Fibroblast of pulmonary artery (primary cell): Measurements from ENCODE around the gene HEYL.

Experiments used
- DNase-seq: peaks from one replicate; pipeline ENCODE4 v3.0.0-alpha.2; 2010; ENCODE audit warnings: low read depth
- H3K4me3 ChIP-seq: replicated peaks from 2 replicates; pipeline ENCODE4 v1.5.1; 2011; ENCODE audit warnings: low read depth, mild to moderate bottlenecking, control low read depth, low read length, moderate library complexity
- TF ChIP-seq, protein P1 (sequence below): IDR thresholded peaks from 2 replicates; pipeline ENCODE4 v1.5.1; 2011; ENCODE audit warnings: mild to moderate bottlenecking, control low read depth, low read length, inconsistent platforms; ENCODE audit errors: missing control alignments

Gene HEYL

GRCh38 chr1:39646232-39647081, 7.0 kb upstream of the HEYL start:
- TF ChIP-seq, protein P1, sequence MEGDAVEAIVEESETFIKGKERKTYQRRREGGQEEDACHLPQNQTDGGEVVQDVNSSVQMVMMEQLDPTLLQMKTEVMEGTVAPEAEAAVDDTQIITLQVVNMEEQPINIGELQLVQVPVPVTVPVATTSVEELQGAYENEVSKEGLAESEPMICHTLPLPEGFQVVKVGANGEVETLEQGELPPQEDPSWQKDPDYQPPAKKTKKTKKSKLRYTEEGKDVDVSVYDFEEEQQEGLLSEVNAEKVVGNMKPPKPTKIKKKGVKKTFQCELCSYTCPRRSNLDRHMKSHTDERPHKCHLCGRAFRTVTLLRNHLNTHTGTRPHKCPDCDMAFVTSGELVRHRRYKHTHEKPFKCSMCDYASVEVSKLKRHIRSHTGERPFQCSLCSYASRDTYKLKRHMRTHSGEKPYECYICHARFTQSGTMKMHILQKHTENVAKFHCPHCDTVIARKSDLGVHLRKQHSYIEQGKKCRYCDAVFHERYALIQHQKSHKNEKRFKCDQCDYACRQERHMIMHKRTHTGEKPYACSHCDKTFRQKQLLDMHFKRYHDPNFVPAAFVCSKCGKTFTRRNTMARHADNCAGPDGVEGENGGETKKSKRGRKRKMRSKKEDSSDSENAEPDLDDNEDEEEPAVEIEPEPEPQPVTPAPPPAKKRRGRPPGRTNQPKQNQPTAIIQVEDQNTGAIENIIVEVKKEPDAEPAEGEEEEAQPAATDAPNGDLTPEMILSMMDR, result no peak
- peak; percentile 73 for DNase-seq
- no peak overlapping the region for H3K4me3 ChIP-seq

DNA sequence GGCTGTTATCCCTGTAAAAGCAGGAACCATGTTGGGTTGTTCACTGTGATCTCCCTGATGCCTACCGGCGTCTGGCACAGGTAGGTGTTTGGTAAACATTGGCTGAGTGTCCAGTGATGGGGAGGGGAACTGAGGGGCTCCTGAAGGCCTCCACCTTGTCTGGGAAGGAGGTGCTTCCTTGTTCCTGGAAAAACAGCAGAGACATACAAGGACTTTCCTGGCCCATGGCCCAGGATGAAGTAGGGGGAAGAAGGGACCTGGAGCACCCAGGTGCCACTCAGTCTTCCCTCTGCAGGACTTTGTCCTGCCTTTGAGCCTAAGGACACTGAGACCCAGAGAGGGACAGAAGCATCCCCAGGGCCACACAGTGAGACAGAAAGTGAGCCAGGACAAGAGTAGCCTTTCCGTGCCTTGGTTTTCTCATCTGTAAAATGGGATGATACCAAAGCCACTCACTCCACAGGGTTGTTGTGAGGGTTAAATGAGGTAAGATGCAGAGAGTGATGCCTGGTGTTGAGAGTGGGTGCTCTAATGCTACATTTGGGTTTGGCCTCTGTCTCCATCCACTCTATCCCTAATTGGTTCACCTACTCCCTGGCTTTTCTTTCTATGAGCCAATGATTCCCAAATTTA, 6.1 kb upstream of the HEYL start:
- TF ChIP-seq, protein P1, result no peak
- DNase-seq, result no peak
- H3K4me3 ChIP-seq, result no peak overlapping the region

GRCh38 chr1:39643705-39644104, 4.3 kb upstream of the HEYL start:
- DNase-seq, result no peak
- TF ChIP-seq, protein P1, result no peak
- no peak overlapping the region for H3K4me3 ChIP-seq

DNA sequence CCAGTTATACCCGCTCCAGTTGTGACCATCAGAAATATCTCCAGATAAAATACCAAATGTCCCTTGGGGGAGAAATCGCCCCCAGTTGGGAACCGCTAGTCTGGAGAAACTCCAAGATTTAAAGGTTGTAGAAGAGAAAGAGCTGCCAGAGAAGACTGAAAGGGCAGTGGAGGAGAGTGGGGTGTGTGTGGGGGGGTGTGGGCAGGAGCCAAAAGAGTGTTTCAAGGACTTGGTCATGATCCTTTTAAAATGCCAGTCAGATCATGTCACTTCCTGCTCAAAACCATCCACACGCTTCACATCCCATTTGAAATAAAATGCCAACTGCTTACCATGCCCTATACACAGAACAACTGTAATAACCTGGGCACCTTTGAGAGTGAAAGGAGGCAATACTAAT, 3.4 kb upstream of the HEYL start:
- H3K4me3 ChIP-seq, result no peak overlapping the region
- TF ChIP-seq, protein P1, result no peak
- peak; percentile 33 for DNase-seq

DNA sequence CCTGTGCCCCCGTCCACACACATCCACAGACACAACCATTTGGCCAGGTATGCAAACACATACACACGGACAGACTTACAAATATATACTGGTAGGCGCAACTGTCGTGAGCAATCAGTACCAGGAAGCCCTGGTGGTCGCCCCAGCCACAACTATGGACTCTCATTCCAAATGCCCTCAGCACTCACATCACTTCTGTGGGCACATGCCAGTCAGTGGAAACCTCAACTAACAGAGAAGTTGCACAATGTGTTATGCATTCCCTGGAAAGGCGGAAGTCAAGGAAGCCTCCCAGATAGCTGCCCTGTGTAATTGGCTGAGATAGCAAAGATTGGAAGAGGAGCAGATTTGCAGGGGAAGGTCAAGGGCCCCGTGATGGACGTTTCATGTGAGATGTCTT, 1.4 kb upstream of the HEYL start:
- no peak overlapping the region for H3K4me3 ChIP-seq
- no peak for DNase-seq

GRCh38 chr1:39638965-39639304, 508 bp downstream of the HEYL start:
- TF ChIP-seq, protein P1, result no peak
- H3K4me3 ChIP-seq, result peak overlapping the region; percentile 25
- DNase-seq, result no peak

More for the DNA sequence above, 1.4 kb upstream of the HEYL start:
- TF ChIP-seq, protein P1, result no peak
